Urothelium cell line (cell line): ENCODE results near the gene RXRA.

Source experiments
- DNase-seq: peaks from one replicate; pipeline ENCODE4 v3.0.0; 2011; ENCODE audit warnings: low spot score, mixed read lengths
- FAIRE-seq: peaks from 2 replicates; lab custom pipeline; 2011; peaks lifted over from hg19 to GRCh38; lab: Jason Lieb, UNC

The RXRA gene

DNA sequence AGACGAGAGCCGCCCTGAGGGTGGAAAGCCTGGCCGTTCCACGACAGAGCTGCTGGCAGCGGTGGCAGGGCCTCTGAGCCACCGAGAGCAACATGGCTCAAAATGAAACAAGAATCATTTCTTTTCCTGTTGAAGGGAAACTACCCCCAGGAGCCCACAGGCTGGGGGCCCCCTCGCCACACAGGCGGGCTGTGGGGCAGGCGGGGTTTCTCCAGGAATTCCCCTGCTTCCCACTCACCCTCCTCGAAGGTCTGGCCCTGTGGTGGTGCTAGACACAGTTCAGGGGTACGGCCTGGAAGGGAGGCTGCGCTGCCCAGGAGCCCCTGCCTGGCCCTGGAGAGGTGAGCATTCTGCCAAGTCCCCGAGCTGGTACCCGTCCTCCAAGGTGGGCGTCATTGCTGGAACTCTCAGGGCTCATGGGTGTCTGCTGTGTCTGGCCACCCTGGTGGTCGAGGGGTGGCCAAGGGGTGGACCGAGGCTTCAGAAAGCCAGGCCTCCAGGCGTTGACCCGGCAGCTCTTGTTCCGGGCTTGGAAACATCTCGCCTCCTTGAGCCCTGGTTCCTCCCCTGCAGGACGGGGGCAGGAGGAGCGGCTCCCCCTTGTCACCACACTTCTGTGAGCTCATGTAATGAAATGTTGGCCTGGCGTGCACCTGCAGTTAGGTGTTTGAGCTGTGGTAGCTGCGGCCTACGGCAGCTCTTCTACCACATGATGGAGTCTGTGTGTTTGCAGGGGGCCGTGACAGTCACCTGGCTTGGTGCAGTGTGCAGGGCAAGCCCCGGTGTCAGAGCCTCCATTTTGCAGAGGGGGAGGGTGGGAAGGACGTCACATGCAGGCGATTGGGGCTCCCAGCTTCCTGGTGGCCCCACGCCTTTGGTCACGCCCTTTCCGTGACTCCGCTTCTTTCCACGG, 65.3 kb downstream of the RXRA start:
- FAIRE-seq (no peak), DNase-seq (no peak)

DNA sequence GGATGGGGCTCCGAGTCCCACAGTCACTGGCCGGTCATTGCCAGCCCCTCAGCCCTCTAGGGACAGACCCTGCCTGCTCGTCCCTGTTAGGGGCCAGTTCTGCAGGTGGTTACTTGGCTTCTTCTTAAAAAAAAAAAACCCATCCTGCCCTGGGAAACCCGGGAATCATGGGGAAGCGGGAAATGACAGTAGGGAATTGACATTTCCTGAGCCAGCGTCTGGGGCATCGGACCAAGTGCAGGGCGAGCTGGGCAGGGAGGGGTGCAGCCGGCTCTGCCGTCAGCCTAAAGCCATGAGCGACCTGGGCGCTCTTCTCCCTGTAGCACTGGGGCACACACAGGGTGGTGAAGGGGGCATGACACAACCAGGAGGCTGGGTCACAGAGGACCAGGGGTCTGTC, 66.6 kb downstream of the RXRA start:
- DNase-seq, result no peak
- no peak for FAIRE-seq

DNA sequence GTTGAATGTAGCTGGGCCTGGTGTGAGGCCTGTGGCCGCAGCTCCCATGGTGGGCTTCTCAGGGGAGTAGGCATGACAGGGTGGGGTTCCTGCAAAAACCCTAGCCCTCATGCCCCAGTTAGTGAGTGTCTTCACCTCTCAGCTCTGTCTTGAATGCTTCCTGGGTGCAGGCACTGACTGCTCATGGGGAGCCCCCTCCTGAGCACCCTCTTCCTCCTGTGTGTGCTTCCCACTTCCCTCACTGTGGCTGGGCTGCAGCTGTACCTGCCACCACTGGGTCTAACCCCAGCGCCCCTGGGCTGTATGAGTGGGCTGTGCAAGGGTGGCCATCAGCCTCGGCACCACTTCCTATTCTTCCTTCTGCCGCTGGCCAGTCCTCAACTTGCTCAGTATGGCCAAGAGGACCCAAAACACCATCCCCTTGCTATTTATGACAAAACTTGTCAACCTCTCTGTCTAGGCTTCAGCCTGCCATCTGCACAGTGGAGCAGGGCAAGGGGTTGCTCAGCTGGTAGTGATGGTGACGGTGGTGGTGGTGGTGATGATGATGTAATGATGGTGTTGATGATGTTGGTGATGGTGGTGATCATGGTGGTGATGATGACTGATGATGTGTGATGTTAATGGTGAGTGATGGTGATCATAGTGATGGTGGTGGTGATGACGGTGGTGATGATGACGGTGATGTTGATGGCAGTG, 67.5 kb downstream of the RXRA start:
- FAIRE-seq, result no peak
- DNase-seq, result no peak

DNA sequence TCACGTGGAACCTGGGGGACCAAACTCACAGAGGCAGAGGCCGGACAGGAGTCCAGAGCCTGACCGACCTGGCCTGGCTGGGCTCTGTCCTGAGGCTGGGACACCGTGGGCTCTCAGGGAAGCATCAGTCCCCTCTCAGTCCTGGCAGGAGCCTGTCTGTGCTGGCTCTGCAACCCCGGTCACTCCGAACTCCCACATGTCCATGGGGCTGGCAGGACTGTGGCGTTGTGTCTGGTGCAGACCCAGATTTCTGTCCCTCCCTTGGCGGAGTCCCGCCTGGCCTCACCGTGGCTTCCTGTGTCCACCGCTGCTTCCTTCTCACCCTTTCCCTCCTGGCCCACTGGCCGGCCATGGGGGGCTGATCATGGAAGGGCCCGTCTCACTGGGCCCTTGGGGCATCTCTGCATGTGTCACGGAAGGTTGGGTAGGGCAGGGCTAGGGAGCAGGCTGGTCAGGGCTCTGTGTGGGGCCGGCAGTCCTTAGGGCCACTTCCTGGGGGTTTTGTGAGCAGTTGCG, 68.8 kb downstream of the RXRA start:
- no peak for FAIRE-seq
- no peak for DNase-seq

DNA sequence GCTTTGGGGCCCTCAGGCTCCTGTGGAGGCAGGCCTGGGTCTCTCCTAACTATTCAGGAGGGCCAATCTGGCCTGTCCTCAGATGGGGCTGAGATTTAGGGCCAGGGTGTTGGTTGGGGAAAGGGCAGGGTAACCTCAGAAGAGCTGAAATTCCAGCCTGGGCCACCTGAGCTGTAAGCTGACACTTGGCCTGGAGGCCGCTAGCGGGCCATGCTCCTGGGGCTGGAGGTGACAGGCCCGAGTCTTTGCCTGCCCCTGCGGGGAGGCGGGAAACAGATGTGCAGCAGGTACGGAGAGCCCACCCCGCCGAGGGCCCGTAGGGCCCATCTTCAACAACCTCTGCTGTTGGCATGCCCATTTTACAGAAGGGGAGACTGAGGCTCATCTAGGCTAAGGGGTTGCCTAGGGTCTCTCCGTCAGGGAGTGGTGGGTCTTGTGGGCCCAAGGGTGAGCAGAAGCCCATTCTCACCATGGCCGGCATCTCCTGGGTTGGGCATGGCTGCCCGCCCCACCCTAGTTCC, 69.5 kb downstream of the RXRA start:
- DNase-seq (no peak), FAIRE-seq (no peak)

DNA sequence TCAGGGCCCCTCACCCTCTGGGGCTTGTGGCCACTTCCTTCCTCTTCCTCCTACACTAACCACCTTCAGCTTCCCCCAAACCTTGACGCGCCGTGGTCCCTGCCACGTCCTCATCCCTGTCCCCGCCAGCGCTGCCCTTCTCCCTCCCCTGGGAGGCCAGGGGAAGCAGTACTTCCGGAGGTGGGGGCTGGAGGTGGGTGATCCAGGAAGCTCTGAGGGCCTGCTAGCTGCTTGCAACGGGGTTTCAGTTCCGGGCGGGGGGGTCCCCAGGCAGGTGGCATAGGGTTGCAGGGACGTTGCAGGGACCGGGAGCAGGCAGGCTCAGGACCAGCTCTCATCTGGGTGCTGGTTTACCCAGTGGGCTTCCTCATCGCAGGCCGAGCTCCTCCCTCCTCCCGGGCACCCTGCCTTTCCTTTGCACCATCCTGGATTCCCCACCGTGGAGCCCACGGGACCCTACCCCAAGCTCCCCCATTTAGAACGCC, 70.0 kb downstream of the RXRA start:
- FAIRE-seq (no peak), DNase-seq (no peak)

DNA sequence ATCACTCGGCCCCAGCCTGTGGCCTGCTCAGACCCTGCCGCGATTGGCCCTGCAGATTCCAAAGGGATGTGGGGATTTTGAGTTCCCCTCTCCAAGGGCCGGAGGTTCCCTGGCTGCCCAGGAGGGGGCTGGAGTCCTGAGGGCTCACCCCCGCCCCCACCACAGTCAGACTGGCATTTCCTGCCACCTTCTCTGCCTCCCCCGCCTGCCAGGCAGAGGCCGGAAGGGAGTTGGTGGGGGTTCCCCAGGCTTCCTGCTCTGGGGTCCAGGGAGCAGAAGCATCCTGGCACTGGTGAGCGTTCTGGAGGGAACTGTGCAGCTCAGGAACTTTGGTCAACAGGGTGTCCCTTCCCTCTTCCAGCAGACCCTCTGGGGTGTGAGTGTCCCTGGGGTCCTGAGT, 70.6 kb downstream of the RXRA start:
- FAIRE-seq, result no peak
- peak; percentile 52 for DNase-seq

DNA sequence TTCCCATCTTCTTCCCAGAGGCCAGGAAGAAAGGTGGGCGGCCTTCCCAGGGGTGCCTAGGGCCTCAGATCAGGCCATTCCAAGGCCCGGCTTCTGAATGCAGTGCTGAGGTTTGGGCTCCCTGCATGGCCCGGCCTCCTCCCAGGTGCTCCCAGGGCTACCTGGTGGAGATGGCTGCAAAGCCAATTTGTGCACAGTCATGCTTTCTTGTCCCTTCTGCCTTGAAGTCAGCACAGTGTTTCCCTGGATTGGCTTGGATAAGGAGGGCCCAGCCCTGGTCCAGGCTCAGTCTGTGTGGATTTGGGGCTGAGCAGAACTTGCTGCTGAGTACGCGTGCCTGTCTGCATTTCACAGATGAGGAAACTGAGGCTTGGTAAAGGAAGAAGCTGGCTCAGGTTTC, 72.5 kb downstream of the RXRA start:
- no peak for FAIRE-seq

DNA sequence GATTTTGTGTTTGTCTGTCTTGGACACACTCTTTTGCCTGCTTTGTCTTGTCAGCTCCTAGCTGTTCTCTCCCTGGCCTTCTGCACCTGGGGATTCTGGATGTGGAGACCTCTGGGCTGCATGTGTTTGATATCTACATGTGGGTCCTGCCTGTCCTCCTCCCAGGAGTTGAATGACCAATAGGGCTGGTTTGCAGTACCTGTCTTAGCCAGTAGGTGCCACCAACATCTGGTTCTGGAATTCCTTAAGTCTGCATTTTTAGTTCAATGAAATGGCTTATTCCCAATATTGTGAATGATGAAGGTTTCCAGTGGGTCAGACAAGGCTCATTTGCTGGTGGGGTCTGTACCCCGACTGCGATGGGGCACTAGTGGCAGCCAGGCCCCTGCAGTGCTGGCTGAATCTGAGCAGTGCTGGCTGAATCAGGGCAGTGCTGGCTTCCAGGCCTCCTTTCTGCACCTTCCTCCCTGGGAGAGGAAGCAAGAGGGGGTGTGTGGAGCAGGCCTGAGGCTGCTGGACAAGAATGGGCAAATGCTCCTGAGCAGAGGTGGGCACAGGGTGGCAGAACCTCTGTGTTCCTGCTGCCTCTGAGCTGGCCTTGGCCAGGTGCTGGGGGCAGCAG, 73.3 kb downstream of the RXRA start:
- no peak for FAIRE-seq
- no peak for DNase-seq

More for the DNA sequence above, 72.5 kb downstream of the RXRA start:
- no peak for DNase-seq

DNA sequence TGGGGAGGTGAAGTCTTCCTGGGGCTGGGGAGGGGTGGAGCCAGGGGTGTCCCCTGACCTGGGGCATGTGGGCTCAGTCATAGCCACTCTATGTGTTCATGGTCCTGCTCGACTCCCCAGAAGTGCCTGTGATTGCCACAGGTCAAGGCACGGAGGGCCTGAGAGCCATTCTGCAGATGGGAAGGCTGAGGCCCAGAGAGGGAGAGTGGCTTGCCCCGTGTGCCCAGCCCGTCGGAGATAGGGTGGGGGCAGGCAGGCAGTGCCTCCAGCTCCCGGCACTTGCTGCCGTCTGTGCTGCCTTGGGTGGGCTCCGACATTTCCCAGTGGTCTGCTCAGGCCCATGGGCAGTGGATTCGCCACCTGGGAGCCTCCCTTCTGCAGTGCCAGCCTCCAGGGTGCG, 74.0 kb downstream of the RXRA start:
- DNase-seq (no peak), FAIRE-seq (no peak)

DNA sequence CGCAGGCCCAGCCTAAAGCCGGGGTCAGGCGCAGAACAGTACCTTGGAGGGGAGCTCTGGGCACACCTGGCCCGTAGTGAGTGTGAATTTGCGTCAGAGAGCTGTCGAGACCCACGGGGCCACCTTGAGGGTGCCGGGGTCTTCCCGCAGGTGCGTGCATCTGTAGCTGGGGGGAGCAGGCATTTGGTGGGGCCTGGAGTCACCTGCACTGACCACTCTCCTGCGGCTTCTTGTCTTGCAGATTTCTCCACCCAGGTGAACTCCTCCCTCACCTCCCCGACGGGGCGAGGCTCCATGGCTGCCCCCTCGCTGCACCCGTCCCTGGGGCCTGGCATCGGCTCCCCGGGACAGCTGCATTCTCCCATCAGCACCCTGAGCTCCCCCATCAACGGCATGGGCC, 75.1 kb downstream of the RXRA start:
- no peak for DNase-seq

DNA sequence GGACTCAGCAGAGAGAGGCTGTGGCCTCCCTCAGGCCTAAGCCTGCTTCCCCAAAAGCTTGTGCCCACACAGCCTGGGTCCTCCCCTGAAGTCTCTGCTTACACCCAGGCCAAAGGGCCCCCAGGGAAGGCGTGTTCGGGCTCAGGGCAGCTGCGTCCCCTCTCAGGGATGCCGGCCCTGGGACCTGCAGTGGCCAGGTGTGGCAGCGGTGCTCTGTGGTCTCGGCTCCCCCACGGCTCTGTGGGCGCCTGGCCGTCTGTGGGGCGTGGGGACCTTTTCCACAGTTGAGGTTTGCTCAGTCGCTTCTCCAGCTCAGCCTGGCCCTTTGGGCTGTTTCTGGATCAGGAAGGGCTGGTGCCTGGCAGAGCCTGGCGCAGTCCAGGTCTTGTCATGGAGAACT, 75.9 kb downstream of the RXRA start:
- no peak for FAIRE-seq
- no peak for DNase-seq

More for the DNA sequence above, 75.1 kb downstream of the RXRA start:
- FAIRE-seq, result no peak

DNA sequence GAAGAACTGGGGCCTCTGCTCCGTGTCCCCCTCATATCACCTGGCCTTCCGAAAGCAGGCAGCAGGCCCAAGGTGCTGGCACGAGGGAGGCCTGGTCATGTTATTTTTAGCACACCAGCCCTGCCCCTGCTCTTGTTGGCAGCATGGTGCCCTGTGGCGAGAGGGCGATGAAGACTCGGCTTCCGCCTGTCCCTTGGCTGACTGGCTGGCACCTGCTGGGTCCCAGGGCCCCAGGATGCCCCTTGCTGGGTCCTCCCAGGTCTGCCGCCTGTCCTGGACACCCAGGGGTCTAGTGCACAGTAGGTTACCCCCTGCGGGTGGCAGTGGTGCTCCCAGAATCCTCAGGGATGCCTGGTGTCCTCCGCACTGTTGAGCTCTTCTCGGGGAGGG, 77.0 kb downstream of the RXRA start:
- no peak for DNase-seq
- no peak for FAIRE-seq

DNA sequence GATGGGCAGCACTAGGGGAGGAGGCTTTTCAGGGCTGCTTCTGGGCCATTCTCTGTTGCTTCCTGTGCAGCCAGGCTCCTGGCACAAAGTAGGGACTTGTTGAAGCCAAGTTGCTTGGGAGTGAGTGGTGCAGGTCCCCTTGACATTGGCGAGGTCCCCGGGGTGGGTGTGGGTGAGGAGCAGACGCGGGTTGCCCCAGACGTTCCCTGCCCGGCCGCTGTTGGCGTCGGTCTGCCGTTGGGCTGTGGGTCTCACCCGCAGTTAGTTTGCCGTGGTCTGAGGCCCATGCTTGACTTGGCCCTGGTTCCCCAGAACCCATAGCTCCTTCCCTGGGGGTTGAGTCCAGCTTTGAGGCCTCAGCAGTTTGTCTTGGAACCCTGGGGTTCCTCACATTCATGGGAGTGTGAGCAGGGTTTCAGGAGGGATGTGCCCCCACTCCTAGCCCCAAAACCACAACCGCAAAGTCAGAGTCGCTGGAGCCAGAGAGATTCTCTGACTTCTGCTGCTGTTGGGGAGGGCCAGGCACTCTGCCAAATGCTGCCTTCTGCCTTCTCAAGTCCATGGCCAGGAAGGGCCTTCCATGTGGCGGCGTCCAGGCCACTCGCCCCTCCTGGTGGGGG, 77.5 kb downstream of the RXRA start:
- DNase-seq (peak; percentile 60), FAIRE-seq (no peak)

DNA sequence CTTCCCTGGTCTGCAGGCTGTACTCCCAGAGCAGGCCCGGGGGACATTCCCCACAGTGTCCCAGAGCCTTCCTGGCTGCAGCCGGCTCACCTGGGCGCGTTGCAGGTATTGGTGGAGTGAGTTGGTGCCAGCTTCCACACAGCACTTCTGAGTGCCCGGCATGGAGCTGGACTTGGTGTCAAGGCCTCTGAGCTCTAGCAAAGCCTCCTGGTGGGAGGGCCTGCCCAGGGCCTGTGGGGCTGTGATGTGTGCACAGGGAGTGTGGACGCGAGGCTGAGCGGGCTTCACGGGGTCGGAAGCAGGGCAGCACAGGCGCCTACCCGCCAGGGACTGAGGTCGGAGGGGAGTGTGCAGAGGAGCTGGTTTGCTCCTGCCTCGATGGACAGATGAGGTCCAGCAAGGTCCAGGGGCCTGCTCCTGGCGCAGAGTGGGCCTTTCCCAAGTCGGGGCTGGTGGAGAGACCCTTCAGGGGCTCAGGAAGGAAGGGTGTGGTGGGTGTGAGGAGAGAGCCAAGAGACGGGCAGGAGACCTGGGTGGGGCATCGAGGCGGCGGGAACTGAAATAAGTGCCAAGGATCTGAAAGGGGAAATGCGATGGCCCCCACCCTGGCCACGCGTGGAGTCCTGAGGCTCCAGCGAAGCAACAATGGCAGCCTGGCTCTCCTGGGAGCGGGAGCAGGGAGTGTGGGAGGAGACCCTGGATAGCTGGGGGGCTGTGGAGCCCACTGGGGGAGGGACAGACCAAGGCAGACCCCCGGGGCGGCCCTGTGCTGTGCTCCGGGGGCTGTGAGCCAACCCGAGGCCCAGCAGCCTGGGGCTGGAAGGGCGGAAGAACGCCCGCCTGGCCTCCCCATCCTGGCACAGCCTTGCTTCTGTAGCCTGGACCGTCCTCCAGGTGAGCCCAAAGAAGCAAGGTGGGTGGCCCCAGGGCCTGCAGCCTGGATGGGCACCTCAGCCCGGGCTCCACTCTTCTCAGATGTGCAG, 78.4 kb downstream of the RXRA start:
- DNase-seq, result no peak
- no peak for FAIRE-seq

DNA sequence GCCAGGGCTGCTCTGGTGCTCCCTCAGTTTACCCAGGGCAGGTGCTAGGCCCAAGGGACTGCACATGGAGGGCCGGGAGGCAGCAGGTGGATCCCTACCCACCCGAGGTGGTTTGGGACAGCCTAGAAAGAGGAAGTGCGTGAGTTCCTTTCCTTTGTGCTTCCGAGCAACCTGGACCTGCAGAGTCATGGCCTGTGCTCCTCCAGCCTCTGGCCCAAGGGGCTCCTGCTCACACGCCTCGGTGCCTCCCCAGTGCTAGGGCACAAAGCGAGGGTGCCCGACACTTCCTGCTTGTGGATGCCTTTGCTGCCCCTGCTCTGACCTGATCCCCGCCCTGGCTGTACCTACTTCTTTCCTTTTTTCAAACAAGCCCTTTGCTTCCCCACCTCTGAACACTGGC, 79.3 kb downstream of the RXRA start:
- DNase-seq (no peak), FAIRE-seq (no peak)

DNA sequence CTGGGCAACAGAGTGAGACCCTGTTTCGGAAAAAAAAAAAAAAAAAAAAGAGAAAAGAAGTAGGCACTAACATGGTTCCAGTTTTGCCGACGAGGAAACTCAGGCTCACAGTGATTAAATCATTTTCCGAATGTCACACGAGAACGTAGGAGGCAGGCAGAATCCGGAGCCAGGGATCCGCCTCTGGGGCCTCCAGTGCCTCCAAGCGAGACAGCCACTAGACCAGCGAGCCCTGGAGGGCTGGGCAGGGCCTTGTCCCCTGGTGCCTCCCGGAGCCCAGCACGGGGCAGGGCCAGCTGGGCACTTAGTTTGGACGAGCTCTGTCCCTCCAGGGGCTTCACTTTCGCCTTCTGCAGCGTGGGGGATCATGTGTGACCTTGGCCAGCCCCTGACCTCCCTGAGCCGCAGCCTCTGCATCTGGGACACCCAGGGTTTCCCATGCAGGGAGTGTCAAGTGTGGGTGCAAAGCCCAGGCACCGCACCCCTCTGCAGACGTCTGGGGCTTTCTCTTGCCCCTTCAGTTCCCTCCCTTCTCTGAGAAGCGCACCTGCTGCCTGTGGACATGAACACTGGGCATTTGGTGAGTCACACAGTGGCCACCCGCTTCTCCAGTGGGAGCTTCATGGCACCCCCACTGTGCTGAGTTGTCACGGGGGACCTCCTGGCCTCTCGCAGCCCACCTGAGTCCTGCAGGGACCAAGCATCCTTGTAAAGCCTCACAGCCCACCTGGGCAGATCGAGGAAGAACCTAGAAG, 80.3 kb downstream of the RXRA start:
- no peak for FAIRE-seq
- DNase-seq, result no peak

DNA sequence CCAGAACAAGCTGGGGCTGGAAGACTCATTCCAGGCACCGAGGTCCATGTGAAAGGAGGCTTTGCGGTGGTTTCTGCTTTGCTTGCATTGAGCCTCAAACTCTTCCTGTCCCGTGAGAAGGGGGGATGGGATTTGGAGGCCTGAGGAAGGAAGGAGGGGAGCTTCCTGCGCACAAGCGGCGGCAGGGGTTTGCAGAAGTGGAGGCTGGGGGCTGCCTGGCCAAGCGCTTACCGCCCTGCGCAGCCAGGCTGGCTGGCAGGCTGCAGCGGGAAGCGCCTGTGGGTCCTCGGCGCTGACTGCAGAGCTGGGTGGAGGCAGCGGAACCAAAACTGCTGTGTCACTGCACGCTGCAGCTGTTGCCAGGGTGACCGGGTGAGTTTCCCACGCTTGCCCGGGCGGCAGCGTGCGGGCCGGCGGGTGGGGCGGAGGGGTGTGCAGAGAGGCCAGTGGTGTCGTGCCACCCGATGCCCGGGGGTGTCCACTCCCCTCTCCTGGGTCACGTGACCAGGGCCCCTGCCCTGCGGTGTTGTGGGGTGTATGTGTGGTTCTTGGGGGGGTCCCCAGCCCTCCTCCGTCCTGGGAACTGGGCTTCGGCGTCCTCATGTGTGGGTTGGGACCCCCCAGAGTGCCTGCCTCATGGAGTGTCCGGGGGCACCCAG, 81.0 kb downstream of the RXRA start:
- FAIRE-seq (peak; percentile 88), DNase-seq (peak; percentile 94)
